ENCODE results near the gene WDSUB1.

- TF ChIP-seq TAF1 (IDR thresholded peaks at IDR 0.05; ENCODE audit: borderline replicate concordance, insufficient read depth, low read length): no peak
- no peak for TF ChIP-seq SIN3A (IDR thresholded peaks at IDR 0.05; ENCODE audit: borderline replicate concordance, insufficient read depth, low read length)
- TF ChIP-seq REST (IDR thresholded peaks at IDR 0.05; ENCODE audit: insufficient read depth in 1 of 2, low read depth in 2 of 2, low read length in 2 of 2): no peak
Measured at GRCh38 chr2:159285433-159285832, 1.1 kb downstream of the WDSUB1 start.
